RCC 7860 (cell line): ENCODE measurements around the gene FMNL2.

ENCODE experiments used
- DNase-seq: peaks from one replicate; pipeline ENCODE4 v3.0.0-alpha.2; 2015; ENCODE audit warnings: low spot score
- FAIRE-seq: peaks from 2 replicates; lab custom pipeline; 2012; peaks lifted over from hg19 to GRCh38; lab: Jason Lieb, UNC

The FMNL2 gene

GRCh38 chr2:152546230-152546837 is 211.4 kb downstream of the FMNL2 start:
- FAIRE-seq (no peak), DNase-seq (peak; percentile 9)

DNA sequence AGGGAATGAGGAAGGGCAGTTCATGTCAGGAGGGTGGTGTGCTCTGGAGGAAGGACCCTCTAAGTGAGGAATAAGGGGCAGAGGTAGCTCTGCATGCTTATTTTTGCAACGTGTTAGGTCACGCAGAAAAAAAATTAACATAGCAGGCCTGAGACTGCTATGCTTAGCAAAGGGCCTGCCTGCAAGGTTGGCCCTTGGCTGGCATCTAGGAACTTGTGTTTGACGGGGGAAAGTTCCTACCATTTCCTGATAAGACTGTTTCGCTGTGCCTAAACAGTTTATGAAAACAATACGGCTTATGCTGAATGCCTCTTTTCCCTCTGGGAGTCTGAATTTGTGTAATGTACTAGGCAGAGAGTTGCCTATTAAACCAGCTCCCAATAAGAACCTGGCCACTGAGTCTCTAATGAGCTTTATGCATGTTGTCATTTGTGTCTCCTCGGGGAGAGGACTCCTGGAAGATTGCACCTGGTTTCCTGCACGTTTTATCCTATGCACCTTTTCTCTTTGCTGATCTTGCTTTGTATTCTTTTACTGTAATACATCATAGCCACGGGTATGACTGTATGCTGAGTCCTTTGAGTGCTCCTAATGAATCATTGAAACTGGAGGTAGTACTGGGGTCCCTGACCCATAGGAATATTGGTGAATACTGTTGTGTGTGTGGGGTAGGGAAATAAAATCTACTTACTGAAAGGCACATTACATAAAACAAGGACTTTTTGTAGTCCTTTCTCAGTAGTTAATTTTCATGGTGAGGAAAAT is 213.3 kb downstream of the FMNL2 start:
- no peak for FAIRE-seq
- DNase-seq, result peak; percentile 58

DNA sequence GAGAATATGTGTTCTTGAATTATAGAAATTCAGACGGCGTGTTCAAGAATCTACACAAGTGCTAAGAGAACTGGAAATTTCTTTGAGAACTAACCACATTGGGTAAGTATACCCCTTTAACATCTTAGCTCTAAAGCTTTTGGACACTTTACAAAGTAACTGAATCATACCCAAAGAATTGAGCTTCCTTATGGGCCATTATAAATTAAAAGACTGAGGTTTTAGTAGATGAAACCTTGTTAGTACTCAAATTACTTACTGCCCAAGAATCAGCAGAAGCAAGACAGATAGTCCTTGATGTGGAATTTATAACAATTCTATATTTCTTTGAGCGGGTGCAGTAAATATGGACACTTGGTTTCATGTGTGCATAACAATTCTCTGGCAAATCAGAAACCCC is 214.0 kb downstream of the FMNL2 start:
- FAIRE-seq, result no peak
- no peak for DNase-seq

GRCh38 chr2:152549423-152549822 is 214.4 kb downstream of the FMNL2 start:
- DNase-seq, result peak; percentile 92
- FAIRE-seq, result peak; percentile 99

- no peak for FAIRE-seq
These were observed 215.4 kb downstream of the FMNL2 start for GRCh38 chr2:152550386-152550785.

GRCh38 chr2:152552888-152553287 is 217.9 kb downstream of the FMNL2 start:
- peak; percentile 5 for DNase-seq
- peak; percentile 30 for FAIRE-seq

More at GRCh38 chr2:152550386-152550785, 215.4 kb downstream of the FMNL2 start:
- DNase-seq, result no peak

GRCh38 chr2:152553518-152553917 is 218.5 kb downstream of the FMNL2 start:
- DNase-seq, result no peak
- FAIRE-seq, result peak; percentile 87

DNA sequence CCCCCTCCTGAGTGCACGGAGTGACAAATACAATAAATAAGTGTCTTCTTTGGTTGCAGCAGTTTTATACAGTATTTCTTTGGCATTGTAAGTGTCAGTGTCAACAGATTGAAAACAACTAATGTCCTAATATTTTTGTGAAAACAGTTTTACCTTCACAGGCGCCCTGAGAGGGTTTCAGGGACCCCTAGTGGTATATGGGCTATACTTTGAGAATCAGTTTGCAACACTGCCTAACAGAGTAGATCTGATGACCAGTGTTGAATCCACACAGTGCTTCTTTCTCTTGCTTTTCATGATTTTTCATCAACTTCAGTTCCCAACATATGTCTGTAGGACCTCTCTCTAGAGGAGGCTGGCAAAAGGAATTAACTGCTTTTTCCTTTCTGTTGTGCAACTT is 220.1 kb downstream of the FMNL2 start:
- no peak for FAIRE-seq
- DNase-seq, result no peak

DNA sequence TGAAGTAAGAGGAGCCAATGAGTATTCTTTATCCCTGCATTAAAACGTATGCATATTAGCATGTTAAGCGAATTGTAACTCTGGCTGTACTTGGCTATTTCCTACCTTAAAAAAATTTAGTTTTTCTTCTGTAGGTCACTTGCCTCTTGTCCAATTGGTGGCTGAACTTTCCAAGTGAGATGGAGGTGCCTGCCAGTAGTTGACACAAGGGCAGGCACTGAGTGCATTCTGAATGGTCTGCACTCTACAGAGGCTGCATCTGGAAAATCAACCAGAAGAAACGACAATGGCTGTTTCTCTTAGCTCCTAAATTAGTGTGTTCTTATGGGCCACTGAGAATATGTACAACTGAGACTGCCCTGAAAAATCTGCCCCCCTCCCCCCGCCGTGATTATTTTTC is 221.5 kb downstream of the FMNL2 start:
- FAIRE-seq (no peak), DNase-seq (no peak)

- FAIRE-seq (no peak), DNase-seq (no peak)
These were observed 222.4 kb downstream of the FMNL2 start for GRCh38 chr2:152557273-152557888.

- FAIRE-seq, result peak; percentile 98
These were observed 223.4 kb downstream of the FMNL2 start for GRCh38 chr2:152558158-152558984.

DNA sequence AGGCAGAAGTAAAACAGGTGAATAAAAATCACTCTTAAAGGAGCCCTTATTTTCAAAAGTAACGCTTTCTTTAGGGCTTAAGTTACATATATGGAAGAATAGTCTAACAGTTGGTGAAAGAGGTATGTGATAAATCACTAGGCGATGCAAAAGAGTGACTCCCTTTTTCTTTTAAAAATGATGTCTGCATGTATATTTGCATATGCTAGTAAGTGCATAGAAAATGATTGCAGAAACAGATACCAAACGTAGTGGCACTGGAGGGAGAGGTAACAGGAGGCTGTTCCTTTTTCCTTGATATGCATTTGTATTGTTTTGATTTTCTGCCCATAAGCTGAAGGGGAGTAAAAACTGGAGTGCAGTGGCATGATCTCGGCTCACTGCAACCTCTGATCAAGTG is 224.0 kb downstream of the FMNL2 start:
- no peak for DNase-seq
- FAIRE-seq, result no peak

More at GRCh38 chr2:152558158-152558984, 223.4 kb downstream of the FMNL2 start:
- peak; percentile 79 for DNase-seq

- FAIRE-seq (peak; percentile 97), DNase-seq (peak; percentile 62)
These were observed 225.2 kb downstream of the FMNL2 start for GRCh38 chr2:152560166-152560565.

- FAIRE-seq, result no peak
These were observed 226.1 kb downstream of the FMNL2 start for GRCh38 chr2:152560873-152561595.

GRCh38 chr2:152562198-152562884 is 227.4 kb downstream of the FMNL2 start:
- no peak for FAIRE-seq
- no peak for DNase-seq

More at GRCh38 chr2:152560873-152561595, 226.1 kb downstream of the FMNL2 start:
- DNase-seq, result no peak

DNA sequence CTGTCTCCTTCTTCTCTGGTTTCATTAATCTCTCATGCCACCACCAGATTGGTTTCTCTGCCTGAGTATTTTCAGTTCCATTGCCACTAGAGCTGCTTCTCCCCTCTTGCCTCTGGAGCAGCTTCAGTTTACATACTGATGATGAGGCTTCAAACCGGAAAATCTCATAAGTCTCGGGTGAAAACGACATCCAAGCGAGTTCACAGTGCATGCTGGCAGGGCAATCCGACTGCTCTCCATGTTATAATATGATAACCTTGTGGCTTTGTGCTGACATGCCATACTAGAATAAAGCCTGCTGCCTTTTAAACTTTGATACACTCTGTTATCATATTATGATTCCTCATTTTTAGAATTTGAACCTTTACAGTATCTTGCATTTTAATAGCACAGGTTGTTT is 228.8 kb downstream of the FMNL2 start:
- FAIRE-seq (no peak), DNase-seq (no peak)

GRCh38 chr2:152564754-152565551 is 230.0 kb downstream of the FMNL2 start:
- no peak for FAIRE-seq

DNA sequence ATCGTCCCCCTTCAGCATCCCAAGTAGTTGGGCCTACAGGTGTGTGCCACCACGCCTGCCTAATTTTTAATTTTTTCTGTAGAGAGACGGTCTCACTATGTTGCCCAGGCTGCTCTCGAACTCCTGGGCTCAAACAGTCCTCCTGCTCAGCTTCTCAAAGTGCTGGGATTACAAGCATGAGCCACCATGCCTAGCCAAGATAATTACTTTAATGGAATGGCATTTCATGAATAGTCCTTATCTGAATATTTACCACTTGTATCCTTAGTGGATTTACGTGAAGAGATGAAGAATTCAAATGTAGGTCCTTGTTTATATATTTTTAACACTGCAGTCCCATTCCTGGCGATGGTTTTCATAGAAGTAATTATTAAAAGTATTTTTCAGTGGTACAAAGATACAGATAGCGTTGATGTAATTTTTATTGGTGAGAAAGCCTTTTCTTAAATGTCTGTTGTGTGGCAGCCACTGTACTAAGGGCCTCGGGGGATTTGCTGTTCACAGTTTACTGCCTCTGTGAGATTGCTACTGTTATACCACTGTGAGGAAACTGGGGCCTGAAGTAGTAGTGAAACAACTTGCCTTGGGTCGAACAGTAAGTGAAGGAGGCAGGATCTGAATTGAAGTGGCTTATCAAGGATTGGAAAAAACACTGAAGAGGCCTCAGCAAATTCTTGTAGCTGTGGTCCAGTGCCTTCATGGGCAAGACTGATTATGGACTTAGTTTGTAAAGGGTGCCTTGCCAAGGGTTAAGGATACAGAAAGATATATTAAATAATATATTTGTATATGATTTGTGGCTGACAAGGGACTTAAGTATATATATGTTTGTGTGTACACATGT is 231.1 kb downstream of the FMNL2 start:
- FAIRE-seq (no peak), DNase-seq (no peak)

More at GRCh38 chr2:152564754-152565551, 230.0 kb downstream of the FMNL2 start:
- no peak for DNase-seq
